ENCODE measurements around the gene CC2D2A. TPM values are rescaled to one million over a fixed set of nuclear protein-coding genes. Genes with fewer than 3 reads are reported as not detected.
A peak's percentile ranks its signal among the peaks of the same experiment; 100 is the strongest.

Gene CC2D2A
- total RNA-seq, 1 donor from 2014 or later: 26.2 TPM

GRCh38 chr4:15479913-15480185 is 10.2 kb downstream of the CC2D2A start:
- Mint-ChIP-seq H3K36me3 (ENCODE audit: low read depth) (peaks cover 32% of the 10 kb centered on the region), H3K27ac (ENCODE audit: unreplicated experiment) (no peak overlapping the region), H3K27me3 (ENCODE audit: low read depth) (no peaks in the 10 kb centered on the region), H3K4me1 (peaks cover 22% of the 10 kb centered on the region), H3K4me3 (peak overlapping the region; percentile 90), H3K9me3 (no peaks in the 10 kb centered on the region)
- no peak for DNase-seq (ENCODE audit: low read depth, low spot score)
- TF ChIP-seq CTCF (conservative IDR thresholded peaks at IDR 0.05): no peak

DNA sequence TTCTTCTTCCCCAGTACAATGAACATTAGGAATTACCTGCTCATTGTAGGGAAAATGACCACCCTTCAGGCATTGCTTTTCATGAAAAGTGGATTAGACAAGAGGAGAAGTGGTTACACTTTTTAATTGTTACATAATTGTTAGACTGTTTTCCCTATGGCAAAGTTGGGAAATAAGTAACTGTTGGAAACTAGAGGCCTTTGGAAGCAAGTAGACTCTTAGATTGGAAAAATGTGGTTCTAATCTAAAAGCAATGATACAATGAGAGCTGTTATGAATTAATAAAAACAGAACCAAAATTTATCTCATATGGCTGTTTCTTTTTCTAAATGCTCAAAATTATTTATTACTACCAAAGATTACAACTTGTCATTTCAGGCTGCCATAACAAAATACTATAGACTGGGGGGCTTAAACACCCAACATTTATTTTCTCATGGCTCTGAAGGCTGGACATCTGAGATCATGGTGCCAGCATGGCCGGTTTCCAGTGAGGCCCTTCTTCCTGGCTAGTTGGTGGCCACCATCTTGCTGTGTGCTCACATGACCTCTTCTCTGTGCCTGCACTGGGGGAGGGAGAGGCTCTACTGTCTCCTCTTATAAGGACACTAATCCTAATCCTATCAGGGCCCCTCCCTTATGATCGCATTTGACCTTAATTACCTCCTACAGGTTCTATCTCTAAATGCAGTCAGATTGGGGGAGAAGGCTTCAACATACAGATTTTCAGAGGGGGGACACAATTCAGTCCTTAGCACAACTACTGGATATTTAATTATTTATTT is 12.5 kb downstream of the CC2D2A start:
- Mint-ChIP-seq H3K4me3 (no peak overlapping the region), H3K4me1 (peaks cover 22% of the 10 kb centered on the region), H3K36me3 (ENCODE audit: low read depth) (peaks cover 55% of the 10 kb centered on the region), H3K27me3 (ENCODE audit: low read depth) (no peaks in the 10 kb centered on the region), H3K27ac (ENCODE audit: unreplicated experiment) (no peak overlapping the region), H3K9me3 (peaks cover 14% of the 10 kb centered on the region)
- DNase-seq (ENCODE audit: low read depth, low spot score): no peak
- no peak for TF ChIP-seq CTCF (conservative IDR thresholded peaks at IDR 0.05)

GRCh38 chr4:15482842-15483241 is 13.2 kb downstream of the CC2D2A start:
- H3K4me3 Mint-ChIP-seq: no peak overlapping the region
- TF ChIP-seq CTCF (conservative IDR thresholded peaks at IDR 0.05): no peak
- H3K27ac Mint-ChIP-seq (ENCODE audit: unreplicated experiment): no peak overlapping the region
- peaks cover 62% of the 10 kb centered on the region for H3K36me3 Mint-ChIP-seq (ENCODE audit: low read depth)
- DNase-seq (ENCODE audit: low read depth, low spot score): no peak
- H3K9me3 Mint-ChIP-seq: peaks cover 17% of the 10 kb centered on the region
- no peaks in the 10 kb centered on the region for H3K27me3 Mint-ChIP-seq (ENCODE audit: low read depth)
- peaks cover 22% of the 10 kb centered on the region for H3K4me1 Mint-ChIP-seq

DNA sequence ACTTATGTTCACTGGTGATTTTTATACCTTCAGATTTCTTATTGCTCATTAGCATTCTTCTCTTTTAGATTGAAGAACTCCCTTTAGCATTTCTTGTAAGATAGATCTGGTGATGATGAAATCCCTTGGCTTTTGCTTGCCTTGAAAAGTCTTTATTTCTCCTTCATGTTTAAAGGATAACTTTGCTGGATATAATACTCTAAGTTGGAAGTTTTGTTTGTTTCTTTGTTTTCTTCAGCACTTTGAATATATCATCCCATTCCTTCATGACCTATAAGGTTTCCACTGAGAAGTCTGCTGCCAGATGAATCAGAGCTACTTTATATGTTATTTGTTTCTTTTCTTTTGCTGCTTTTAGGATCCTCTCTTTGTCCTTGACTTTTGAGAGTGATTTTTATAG is 18.5 kb downstream of the CC2D2A start:
- Mint-ChIP-seq H3K27ac (ENCODE audit: unreplicated experiment) (no peak overlapping the region), H3K36me3 (ENCODE audit: low read depth) (peaks cover 79% of the 10 kb centered on the region), H3K4me1 (no peaks in the 10 kb centered on the region), H3K4me3 (no peak overlapping the region), H3K27me3 (ENCODE audit: low read depth) (no peaks in the 10 kb centered on the region), H3K9me3 (peaks cover 33% of the 10 kb centered on the region)
- no peak for TF ChIP-seq CTCF (conservative IDR thresholded peaks at IDR 0.05)
- no peak for DNase-seq (ENCODE audit: low read depth, low spot score)

DNA sequence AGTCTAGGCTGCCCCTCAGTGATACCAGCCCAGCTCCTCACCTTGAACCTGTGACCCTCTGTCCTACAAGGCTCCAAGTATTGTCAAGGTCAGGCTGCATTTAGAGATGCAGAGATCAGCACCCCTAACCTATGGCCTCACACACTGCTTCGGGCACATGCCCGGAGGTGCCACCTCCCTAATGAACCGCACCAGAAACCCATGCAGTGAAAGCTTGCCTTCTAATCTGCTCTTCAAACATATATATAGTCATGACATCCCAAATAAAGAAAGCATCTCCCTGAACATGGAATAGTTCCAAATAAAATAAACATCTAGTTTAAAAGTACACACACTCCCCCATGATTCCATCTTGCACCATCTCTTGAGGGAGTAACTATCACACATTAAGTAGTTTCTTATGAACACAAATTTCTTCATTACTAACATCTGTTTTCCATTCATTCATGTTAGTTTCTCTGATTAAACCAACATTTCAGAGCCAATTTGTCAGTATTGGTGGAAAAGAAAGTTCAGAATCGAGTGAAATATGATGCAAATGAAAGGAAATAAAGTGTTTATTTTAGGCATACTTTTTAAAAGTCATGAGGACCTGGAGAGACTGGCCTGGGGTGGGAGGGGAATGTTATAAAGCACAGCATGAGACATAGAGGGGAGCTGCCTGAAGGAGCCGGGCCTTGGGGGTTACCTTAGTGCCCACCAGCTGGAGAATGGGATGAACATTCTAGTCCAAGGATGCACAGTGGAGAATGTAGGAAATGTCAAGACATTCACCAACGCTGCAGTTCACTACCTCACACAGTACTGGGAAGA is 19.2 kb downstream of the CC2D2A start:
- H3K9me3 Mint-ChIP-seq: peaks cover 33% of the 10 kb centered on the region
- H3K27me3 Mint-ChIP-seq (ENCODE audit: low read depth): no peaks in the 10 kb centered on the region
- H3K4me1 Mint-ChIP-seq: no peaks in the 10 kb centered on the region
- no peak for TF ChIP-seq CTCF (conservative IDR thresholded peaks at IDR 0.05)
- H3K36me3 Mint-ChIP-seq (ENCODE audit: low read depth): peaks cover 80% of the 10 kb centered on the region
- no peak overlapping the region for H3K4me3 Mint-ChIP-seq
- no peak overlapping the region for H3K27ac Mint-ChIP-seq (ENCODE audit: unreplicated experiment)
- no peak for DNase-seq (ENCODE audit: low read depth, low spot score)

Data from neural crest cell (in vitro differentiated cells).